ENCODE results near the gene C2orf92. TPM values are rescaled to one million over a fixed set of nuclear protein-coding genes. Genes with fewer than 3 reads are reported as not detected.

Gene C2orf92
- total RNA-seq, 1 donor from 2014 or later = 20.0 TPM

DNA sequence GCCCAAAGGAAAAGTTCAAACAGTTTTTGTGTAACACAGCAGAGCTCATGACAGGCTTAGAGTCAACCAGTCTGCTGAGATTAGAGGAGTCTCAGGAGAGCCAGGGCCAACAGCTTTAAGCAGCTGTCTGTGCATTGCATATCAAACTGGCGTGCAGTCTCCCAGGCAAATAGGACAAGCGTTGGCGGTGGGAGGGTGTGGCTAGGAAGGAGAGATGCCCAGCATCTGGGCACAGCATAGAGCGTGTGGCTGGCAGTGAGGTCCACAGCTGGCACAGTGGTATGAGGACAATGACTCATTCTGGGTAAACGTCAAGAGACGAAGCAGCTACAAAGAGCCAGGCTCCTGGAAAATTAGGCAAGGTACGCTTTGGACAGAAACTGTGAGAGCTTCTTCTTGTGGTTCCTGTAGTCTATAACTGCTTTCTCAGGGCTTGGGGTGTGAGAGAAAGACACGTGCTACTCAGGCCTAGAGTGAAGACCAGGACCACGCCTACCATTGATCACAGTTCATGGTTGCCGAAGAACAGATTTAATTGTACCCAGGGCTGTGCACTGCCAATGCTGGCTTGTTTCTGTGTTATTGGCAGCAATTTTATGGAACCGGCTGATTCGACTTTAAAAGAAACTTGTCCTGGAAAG is 58.7 kb downstream of the C2orf92 start:
- Mint-ChIP-seq H3K9me3 (no peaks in the 10 kb centered on the region), H3K27me3 (ENCODE audit: low read depth) (no peaks in the 10 kb centered on the region), H3K4me3 (no peak overlapping the region), H3K36me3 (peaks cover 4% of the 10 kb centered on the region), H3K4me1 (no peaks in the 10 kb centered on the region), H3K27ac (no peak overlapping the region)
- TF ChIP-seq, protein P1, sequence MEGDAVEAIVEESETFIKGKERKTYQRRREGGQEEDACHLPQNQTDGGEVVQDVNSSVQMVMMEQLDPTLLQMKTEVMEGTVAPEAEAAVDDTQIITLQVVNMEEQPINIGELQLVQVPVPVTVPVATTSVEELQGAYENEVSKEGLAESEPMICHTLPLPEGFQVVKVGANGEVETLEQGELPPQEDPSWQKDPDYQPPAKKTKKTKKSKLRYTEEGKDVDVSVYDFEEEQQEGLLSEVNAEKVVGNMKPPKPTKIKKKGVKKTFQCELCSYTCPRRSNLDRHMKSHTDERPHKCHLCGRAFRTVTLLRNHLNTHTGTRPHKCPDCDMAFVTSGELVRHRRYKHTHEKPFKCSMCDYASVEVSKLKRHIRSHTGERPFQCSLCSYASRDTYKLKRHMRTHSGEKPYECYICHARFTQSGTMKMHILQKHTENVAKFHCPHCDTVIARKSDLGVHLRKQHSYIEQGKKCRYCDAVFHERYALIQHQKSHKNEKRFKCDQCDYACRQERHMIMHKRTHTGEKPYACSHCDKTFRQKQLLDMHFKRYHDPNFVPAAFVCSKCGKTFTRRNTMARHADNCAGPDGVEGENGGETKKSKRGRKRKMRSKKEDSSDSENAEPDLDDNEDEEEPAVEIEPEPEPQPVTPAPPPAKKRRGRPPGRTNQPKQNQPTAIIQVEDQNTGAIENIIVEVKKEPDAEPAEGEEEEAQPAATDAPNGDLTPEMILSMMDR (IDR thresholded peaks at IDR 0.05; ENCODE audit: unreplicated experiment) = no peak
- no peak for DNase-seq (ENCODE audit: low spot score in 2 of 2, unreplicated experiment in 2 of 2)

DNA sequence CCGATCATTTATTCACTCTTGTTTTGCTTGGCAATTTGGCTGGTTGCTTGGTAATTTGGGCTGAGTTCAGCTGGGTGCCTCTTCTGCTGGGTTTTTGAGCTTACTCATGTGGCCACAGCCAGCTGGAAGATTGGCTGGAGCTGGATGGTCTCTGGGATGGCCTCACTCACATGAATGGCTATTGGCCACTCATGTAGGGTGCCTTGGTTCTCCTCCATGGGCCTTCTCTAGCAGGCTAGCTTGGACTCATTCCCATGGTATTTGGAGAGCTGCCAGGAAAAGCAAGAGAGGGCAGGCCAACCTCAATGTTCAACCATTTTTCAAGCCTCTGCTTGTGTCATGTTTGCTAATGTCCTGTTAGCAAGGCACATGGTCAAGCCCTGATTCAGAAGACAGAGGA is 60.7 kb downstream of the C2orf92 start:
- H3K4me1 Mint-ChIP-seq = no peaks in the 10 kb centered on the region
- H3K4me3 Mint-ChIP-seq = no peak overlapping the region
- H3K27me3 Mint-ChIP-seq (ENCODE audit: low read depth) = no peaks in the 10 kb centered on the region
- TF ChIP-seq, protein P1 (IDR thresholded peaks at IDR 0.05; ENCODE audit: unreplicated experiment) = no peak
- H3K9me3 Mint-ChIP-seq = no peaks in the 10 kb centered on the region
- no peak for DNase-seq (ENCODE audit: low spot score in 2 of 2, unreplicated experiment in 2 of 2)
- no peak overlapping the region for H3K27ac Mint-ChIP-seq
- peaks cover 4% of the 10 kb centered on the region for H3K36me3 Mint-ChIP-seq

DNA sequence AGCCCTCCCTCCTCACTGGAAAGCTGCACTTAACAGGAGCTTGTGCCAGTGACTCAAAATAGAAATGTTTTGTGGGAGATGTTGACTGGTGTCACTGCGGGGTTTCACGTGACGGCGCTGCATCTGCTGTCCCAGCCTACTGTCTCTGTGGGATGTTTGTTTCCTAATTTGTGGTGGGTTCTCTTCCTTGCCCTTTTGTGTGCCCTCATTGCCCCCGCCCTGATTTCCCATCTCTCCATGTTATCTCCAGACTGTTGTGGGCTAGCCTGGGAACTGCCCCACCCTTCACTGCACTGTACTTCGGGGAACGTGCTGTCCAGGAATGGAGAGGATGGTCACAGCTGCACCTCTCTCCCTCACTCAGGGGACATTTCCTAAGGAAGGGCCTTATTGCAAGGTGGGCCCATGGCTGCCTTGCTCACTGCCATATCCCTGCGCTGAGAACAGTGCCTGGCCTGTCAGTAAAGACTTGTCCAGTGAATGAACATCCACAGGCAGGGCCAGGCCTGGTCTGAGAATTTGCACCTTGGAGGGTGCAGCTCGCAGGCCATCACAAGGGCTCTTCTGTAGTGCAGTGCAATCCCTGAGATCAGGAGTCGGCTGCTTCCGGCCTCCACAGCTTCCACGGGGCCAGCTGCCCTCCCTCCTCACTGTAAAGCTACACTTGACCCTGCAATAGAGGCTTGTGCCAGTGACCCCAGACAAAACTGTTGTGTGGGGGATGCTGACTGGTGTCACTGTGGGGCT is 61.9 kb downstream of the C2orf92 start:
- H3K9me3 Mint-ChIP-seq = no peaks in the 10 kb centered on the region
- no peaks in the 10 kb centered on the region for H3K27me3 Mint-ChIP-seq (ENCODE audit: low read depth)
- H3K4me3 Mint-ChIP-seq = no peak overlapping the region
- H3K36me3 Mint-ChIP-seq = peaks cover 4% of the 10 kb centered on the region
- H3K4me1 Mint-ChIP-seq = no peaks in the 10 kb centered on the region
- TF ChIP-seq, protein P1 (IDR thresholded peaks at IDR 0.05; ENCODE audit: unreplicated experiment) = no peak
- no peak overlapping the region for H3K27ac Mint-ChIP-seq
- DNase-seq (ENCODE audit: low spot score in 2 of 2, unreplicated experiment in 2 of 2) = no peak

DNA sequence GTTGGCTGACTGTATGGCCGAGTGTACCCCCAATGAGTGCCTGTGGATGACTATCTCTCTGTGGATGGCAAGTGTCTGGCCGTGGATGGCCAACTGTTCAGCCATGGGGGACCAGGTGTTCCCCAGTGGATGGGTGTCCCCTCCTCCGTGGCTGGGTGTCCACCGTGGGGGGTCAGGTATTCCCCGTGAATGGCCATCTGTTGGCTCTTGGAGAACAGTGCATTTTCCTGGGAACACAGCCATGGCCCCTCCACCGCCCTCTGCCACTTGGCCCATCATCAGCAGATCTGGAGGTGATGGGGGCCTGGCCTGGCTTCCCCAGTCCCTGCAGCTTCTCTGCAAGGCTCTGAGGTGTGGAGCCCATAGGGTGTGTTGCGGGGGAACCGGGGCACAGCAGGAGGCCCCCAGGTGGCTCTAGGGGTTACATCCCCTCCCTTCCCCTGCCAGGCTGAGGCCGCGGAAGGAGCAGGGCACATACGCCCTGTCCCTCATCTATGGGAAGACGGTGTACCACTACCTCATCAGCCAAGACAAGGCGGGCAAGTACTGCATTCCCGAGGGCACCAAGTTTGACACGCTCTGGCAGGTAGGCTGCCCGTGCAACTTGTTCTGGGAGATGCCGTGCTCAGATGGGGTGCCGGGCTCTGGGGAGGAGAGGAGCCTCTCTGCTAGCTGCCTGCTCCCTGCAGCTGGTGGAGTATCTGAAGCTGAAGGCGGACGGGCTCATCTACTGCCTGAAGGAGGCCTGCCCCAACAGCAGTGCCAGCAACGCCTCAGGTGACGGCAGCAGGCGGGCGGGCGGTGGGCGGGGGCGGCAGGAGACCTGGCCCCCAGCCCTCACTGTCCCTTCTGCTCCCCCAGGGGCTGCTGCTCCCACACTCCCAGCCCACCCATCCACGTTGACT is 63.2 kb downstream of the C2orf92 start:
- peaks cover 2% of the 10 kb centered on the region for H3K36me3 Mint-ChIP-seq
- H3K27me3 Mint-ChIP-seq (ENCODE audit: low read depth) = no peaks in the 10 kb centered on the region
- H3K27ac Mint-ChIP-seq = no peak overlapping the region
- TF ChIP-seq, protein P1 (IDR thresholded peaks at IDR 0.05; ENCODE audit: unreplicated experiment) = no peak
- H3K4me1 Mint-ChIP-seq = no peaks in the 10 kb centered on the region
- no peaks in the 10 kb centered on the region for H3K9me3 Mint-ChIP-seq
- H3K4me3 Mint-ChIP-seq = no peak overlapping the region
- no peak for DNase-seq (ENCODE audit: low spot score in 2 of 2, unreplicated experiment in 2 of 2)

DNA sequence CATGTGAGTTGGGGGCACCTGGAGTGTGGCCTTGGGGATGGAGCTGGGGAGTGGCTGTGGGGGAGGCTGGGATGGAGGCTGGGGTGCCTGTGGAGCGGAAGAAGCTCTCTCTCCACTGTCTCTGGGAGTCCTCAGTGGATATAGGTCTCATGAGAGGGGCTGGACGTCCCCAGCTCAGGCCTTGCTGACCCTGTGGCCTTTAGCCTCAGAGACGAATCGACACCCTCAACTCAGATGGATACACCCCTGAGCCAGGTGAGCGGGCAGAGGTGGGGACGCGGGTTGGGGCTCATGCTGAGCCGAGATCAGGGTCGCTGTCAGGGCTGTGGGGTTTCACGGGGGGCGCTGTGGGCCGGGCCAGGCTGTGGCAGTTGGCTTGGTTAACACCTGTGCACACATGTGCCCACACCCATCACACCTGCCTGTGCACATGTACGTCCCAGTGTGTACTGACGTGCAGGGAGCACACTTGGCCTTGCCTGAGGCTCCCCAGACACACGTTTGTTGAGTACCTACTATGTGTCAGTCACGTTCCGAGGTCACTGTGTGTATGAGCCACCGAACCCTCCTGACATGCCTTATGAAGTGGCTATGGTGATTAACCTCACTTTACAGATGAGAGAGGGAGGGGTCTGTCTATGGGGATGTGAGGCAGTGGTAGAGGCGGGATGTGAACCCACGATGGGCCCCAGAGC is 64.0 kb downstream of the C2orf92 start:
- no peaks in the 10 kb centered on the region for H3K9me3 Mint-ChIP-seq
- no peak for DNase-seq (ENCODE audit: low spot score in 2 of 2, unreplicated experiment in 2 of 2)
- H3K27me3 Mint-ChIP-seq (ENCODE audit: low read depth) = no peaks in the 10 kb centered on the region
- H3K4me1 Mint-ChIP-seq = no peaks in the 10 kb centered on the region
- TF ChIP-seq, protein P1 (IDR thresholded peaks at IDR 0.05; ENCODE audit: unreplicated experiment) = no peak
- no peak overlapping the region for H3K27ac Mint-ChIP-seq
- H3K4me3 Mint-ChIP-seq = no peak overlapping the region
- H3K36me3 Mint-ChIP-seq = peaks cover 2% of the 10 kb centered on the region
